GM21390 (cell line): ENCODE results near the gene FUZ.

Experiments used
- ATAC-seq: cut with Tn5 transposase; IDR thresholded peaks from one replicate; pipeline ENCODE4 v1.9.1; 2021; ENCODE audit not compliant: unreplicated experiment

FUZ gene, protein sequence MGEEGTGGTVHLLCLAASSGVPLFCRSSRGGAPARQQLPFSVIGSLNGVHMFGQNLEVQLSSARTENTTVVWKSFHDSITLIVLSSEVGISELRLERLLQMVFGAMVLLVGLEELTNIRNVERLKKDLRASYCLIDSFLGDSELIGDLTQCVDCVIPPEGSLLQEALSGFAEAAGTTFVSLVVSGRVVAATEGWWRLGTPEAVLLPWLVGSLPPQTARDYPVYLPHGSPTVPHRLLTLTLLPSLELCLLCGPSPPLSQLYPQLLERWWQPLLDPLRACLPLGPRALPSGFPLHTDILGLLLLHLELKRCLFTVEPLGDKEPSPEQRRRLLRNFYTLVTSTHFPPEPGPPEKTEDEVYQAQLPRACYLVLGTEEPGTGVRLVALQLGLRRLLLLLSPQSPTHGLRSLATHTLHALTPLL

DNA sequence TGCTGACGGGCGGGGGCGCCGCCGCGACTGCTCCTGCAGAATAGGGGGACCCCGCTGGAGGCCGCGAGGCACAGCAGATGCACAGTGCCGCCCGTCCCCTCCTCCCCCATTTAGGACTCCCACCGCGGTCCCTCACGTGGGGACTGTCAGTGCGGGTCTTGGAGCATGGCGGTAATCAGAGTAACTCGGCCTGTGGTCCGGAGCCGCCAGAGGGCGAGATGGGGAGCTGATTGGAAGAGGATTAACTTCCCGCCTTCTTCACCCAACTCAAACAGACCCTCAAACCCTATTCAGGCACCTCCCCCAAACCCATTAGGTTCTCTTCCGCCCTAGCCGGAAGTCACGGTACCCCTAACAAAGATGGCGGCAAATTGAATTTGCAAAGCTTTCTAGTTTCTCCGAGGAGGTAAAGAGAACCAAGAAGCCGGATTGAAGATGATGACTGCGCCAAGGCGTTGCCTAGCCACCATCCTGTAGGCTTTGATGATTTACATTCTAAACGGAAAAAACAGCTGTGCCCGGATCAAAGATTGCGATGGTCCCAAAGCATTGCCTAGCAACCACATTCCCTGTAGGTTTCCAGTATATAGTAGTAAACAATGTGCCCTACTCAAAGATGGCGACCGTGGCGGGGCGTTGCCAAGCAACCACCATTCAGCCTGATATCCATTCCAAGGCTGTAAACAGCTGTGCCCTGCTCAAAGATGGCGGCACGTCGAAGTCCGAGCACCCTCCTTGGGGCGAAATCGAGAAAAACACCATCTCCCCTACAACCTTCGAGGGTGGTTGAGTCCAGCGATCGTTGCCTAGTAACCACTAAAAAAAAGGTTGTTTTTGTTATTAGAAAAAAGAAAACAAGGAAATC lies at the start of gene FUZ:
Gene FUZ, minus strand, starts transcription at position 296 of the 865 bp plus-strand sequence. Its CDS starts 186 bp downstream, at position 110.
- ATAC-seq = no peak

DNA sequence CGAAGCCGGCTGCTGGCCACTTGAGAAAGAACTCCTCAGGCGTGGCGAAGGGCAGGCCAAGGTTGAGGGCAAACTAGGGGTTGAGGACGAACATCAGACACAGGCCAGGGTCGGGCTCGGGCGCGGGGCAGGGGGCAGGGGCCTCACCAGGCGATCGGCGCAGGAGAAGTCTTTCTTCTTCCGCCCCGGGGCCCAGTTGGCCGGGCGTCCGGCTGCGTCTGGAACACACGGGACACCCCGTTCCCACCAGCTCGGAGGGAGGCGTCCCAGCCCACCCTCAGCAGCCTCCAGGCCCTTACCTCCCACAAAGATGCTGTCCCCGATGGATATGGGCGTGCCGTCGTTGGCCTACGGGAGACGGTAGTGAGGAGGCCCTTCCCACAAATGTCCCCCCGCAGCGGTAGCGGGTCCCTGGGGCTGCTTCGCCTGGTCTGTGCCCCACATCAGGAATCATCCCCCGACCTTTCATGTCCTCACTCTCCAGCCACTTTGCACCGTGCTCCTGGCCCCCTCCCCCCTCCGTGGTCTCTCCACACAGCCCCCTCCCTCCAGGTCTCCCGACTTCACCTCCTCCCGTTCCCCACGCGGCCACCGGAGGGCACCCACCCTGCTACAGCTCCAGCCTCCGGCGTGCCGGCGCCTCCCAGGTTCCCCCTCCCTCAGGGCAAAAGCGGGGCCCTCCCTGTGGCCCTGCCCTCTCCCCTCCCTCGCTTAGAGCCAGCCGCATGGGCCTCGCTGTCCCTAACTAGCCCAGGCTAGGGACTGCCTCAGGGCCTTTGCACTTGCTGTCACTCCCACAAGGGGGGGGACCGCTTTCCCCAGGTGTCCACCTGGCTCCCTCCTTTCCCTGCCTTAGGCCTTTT lies 49.5 kb upstream of the FUZ start:
- ATAC-seq = no peak

DNA sequence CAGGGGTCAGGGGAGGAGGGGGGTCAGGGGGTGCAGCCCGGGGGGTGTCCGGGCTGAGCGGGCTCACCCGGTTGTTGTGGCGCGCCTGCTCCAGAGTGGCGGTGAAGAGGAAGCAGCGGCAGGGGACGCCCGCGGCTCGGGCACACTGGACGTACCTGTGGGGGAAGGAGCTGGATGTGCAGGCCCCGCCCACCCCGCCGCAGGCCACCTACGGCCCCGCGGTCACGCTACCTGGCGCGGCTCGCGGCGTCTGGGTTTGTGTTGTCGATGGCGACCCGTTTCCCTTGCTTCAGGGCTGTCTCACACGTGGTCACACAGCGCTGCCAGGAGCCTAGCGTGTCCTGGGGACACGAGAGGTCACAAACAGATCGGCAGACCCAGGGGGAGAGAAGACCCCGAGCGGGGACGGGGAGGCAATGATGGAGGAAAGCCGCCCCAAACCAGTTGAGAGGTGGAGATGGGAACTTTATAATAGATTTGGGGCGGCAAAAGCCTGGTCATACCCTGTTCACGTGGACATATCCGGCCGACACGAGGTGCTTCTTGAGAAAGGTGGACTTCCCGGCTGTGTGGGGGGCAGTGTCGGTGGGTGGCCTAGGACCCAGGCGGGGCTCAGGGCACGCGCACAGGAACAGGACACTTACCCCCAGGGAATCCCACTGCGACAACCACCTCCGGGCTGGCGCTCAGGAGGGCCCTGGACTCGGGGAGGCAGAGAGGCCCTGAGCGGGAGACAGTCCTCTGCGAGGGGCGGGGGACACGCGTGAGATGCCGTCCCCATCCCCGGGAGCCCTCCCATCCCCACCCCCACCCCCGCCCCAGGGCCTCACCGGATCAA lies 48.7 kb upstream of the FUZ start:
- ATAC-seq = no peak

DNA sequence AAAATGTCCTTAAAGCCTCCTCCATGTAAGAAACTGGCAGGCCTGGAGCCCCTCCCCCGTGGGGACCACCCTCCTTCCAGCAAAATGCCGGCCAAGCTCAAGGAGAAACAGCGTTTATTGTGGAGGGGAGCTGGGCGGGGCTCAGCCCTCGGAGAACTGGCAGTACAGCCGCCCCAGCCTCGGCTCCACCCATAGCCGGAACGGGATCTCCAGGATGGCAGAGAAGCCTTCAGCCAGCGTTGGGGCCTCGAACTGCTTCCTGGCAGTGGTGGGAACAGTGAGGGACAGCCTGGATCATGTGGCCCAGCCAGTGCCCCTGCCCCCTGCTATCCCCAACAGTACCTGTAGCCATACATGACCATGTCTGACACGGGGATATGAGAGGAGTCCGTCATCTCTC lies 48.0 kb upstream of the FUZ start:
- no peak for ATAC-seq

DNA sequence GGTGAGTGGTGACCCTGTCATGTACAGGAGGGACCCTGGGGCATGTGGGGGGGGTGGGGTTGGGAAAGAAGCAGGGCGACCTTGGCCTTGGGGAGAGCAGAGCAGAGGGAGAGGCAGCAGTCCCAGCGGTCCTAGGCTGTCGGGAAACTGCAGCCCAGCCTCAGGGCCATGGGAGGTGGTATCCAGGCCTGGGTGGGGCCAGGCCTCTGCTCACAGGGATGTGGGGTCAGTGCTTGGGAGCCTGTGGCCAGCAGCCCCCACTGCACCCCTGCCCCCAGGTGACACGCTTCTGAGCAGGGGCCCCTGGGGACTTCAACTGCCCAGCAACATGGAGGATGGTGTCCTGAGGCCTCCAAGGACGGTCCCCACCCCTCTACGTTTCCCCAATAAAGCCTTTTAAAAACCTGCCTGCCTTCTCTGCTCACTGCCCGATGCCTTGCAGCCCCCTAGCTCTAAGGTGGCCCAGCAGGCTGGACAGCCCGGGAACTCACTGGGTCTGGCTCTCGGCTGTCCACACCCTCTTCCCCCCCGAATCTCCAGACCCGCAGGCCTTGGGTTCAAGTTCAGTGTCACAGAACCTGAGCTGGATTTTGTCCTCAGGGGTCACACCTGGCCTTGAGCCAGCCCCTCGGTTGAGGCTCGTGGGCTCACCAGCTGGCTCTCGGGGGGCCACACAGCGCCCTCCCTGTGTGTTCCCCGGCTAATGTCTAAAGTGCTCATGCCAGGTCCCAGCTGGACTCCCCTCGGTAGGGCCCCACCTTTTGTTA lies 47.4 kb upstream of the FUZ start:
- no peak for ATAC-seq

DNA sequence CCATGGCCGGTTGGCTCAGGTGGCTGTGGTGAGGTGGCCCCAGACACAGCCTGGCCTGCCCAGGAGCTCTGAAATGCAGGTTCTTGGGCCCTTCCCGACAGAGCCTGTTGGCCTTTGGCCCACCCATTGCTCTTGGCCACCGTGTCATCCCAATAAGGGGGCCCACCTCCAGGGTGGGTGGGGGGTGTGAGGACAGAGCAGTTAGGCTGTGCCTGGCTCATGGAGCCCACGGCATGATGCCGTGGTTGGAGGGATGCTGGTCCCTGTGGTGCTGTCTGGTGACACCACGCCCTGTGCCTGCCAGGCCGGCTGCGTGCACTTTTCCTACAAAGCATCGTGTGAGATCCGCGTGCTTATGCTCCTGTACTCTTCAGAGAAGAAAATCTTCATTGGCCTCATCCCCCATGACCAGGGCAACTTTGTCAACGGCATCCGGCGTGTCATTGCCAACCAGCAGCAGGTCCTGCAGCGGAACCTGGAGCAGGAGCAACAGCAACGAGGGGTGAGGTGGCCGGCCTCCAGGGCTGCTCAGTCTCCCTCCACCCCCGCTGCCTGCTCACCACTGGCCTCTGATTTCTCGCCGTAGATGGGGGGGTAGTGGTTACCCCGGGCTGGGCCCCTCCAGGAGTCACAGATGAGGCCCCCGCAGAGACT lies 46.7 kb upstream of the FUZ start:
- no peak for ATAC-seq

DNA sequence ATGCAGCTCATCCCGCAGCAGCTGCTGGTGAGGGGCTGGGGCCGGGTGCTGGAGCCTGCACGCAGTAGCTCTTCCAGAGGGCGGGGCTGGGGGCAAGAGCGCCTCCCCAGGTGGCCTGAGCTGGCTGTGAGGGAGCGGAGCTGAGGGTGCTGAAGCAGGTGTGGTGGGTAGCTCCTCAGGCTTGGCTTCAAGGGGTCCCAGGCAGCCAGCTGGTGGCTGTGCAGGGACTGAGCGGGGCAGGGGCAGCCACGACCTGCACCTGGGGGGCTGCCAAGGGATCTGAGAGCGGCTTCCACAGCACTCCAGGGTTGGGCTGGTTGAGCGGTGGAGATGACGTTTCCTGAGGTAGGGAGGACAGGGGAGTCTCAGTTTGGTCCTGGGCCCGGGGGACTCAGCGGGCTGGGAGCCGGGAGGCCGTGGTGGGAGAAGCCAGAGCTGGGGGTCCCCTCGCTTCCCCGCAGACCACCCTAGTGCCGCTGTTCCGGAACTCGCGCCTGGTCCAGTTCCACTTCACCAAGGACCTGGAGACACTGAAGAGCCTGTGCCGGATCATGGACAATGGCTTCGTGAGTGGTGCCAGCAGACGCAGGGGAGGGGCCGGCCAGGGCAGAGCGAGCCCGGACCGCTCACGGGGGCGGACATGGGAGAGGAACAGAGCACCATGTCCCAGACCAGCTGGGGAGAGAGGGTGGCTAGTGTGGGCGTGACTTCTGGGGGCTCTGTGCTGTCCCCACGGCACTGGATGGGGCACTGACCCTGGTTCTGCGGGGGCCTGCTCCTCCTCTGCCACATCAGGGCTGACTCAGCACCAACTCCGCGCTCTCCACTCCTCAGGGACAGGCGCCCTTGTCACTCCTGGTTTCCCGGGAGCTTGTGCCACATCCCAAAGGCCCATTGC lies 45.2 kb upstream of the FUZ start:
- no peak for ATAC-seq

DNA sequence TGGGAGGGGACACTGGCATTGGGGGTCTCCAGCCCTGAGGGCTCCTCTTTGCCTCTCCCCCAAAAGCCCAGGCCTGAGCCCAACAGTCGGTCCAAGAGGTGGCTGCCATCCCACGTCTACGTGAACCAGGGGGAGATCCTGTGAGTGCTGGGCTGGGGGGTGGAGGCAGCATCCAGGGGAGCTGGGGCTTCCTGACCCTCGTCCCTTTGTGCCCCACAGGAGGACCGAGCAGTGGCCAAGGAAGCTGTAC lies 44.7 kb upstream of the FUZ start:
- ATAC-seq = no peak

DNA sequence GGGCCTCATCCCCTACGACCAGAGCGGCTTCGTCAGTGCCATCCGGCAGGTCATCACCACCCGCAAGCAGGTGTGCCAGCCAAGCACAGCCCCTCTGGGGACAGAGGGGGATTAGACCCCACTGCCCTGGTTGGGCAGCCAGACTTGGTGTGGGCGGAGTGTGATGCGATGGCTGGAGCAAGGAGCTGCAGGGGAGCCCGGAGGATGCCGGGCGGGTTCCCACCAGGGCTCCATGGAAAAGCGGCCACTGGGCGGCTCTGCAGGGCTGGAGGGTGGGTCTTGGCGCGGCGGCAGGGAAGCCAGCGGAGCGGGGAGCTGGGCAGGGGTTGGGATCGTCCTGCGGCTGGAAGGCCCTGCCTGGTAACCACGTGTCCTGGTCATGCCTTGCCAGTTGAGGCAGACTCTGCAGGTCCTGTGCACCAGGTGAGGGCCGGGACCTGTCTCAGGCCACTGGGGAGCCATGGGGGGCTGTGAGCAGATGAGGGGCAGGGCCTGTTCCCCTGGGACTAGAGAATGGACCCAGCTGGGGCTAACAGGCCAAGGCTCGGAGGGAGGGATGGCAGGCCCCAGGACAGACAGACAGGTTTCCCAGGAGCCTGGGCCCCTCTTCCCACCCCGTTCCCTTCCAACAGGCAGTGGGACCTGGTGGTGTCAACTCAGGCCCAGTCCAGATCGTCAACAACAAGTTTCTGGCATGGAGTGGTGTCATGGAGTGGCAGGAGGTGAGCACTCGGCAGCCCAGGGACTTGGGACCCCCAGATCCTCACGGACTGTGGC lies 44.2 kb upstream of the FUZ start:
- ATAC-seq = no peak

DNA sequence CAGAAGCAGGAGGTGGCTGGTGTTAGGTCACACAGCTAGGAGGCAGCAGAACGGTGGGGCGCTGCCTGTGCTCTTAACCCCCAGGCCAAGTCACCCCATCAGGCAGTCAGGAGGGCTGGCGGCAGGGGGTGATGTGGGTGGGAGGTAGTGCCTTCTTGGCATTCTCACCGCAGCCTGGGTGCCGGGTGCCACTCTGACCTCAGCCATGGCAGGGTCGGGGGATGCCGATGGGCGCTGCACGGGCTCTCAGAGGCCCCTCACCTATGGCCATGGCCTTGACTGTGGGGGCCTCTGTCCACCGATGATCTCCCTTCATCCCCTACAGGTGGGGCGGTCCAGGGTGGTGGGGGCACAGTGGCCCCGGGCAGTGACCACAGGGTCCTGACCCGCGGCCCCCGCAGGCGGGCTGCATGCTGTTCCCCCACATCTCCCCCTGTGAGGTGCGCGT lies 43.5 kb upstream of the FUZ start:
- ATAC-seq = no peak

DNA sequence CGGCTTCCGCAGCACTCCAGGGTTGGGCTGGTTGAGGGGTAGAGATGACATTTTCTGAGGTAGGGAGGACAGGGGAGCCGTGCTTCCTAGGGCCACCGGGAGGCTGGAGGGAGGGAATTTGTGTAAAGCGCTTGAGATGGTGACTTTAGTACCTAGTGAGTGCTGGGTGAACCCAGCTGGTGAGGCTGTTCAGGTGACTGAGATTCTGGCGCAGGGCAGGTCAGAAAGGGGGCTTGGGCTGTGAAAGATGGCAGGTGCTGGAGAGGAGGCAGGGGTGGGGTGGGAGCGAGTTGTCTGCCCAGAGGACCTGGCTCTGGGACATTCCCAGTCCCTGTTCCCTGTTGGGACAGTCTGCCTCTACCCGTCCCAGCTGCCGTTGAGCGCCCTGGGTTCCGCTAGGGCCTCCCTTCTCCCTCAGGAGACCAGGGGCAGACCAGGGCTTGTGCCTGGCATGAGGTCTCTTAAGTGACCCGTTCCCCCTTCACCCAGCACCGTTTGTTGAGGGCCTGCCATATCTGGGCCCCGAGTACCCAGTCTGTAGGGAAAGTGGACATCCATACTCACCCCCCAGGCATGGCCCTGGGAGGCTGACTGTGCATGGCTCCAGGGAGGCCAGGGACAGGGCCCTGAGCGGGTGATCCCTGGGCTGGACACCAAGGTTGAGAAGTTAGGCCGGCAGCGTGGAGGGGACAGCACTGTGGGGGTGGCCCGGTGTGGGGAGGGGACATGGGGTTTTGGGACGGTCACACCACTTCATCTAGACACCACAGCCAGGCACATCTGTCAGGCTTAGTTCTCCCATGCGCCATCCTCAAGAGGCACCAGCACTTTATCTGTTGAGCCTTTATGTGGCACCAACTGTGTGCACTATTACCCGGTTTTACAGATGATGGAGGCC lies 42.8 kb upstream of the FUZ start:
- no peak for ATAC-seq

DNA sequence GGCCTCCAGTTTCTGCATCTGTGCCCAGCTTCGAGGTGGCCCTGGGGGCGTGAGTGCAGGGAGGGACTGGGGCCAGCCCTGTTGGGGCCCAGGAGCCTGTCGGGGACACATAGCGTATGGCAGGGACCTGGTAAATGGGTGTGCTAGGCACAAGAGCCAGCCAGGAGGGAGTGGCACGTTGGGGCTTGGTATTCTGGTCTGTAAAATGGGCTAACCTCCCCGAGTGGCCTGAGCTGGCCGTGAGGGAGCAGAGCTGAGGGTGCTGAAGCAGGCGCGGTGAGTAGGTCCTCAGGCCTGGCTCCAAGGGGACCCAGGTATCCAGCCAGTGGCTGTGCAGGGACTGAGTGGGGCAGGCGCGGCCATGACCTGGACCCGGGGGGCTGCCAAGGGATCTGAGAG lies 42.2 kb upstream of the FUZ start:
- no peak for ATAC-seq

DNA sequence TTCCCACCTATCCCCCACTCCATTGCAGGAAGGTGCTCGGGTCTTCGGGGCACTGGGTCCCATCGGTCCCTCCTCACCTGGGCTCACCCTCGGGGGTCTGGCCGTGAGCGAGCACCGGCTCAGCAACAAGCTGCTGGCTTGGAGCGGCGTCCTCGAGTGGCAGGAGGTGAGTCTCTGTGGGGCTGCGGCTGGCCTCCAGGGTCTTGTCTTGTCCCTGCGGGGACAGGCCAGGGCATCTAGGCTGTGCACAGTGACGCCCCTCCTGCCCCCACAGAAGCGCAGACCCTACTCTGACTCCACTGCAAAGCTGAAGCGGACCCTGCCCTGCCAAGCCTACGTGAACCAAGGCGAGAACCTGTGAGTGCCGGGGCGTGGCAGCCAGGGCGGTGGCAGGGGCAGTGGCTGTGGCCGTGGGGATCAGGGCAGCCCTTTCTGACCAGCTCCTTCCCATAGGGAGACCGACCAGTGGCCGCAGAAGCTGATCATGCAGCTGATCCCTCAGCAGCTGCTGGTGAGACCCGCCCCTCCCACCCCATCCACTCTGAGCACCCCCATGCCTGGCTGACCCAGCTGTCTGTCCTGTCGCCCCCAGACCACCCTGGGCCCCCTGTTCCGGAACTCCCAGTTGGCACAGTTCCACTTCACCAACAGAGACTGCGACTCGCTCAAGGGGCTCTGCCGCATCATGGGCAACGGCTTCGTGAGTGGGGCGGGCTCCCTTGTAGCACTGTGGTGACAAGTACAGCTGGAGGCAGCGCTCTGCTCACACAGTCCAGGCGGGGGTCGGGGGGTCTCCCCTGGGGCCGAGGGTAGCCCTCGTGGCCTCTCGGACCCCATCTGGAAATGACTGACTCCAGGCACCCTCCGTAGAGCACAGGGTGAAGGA lies 41.5 kb upstream of the FUZ start:
- ATAC-seq = no peak

DNA sequence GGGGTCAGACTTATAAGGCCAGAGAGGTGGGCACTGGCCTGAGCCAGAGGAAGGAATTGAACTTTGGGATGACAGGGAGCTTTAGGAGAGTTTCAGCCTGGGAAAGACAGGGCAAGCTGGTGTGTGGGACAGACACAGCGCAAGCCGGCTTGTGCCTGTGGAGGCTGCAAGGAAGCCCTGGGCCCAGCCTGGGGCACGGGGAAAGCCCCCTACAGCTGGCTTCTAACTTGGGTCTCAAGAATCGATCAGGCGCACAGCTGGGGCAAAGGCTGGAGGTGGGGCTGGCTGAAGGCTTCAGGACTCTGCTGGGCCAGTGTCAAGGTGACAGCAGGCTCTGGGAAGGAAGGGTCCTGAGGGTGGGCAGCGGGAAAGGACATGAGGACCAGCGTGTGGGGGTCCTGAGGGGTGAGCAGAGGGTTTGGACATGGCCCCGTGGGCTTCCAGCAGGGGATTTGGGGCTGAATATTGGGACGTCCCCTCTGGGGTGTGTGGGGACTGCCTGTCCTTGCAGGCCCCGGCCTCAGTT lies 40.8 kb upstream of the FUZ start:
- no peak for ATAC-seq

DNA sequence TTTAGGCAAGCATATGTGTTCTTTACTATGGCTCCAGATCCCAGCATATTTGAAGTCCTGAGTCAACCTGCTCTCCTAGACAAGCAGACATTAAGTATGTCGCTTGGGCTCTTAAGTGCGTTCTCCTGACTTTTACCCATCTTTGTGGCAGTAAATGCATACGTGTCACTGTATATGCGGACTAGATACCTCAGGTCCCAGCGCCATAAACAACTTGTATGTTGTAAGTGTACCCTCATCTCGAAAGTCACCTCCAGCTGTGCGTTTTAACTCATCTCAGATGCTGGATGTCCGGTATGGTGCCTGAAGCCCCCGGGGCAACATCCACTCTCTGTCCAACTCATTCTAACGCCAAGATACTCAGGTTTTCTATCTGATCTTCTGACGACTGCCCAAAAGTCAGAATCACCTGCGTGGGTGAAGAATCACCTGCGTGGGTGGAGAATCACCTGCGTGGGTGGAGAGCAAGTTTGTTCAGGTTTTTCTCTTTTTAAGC lies 39.6 kb upstream of the FUZ start:
- ATAC-seq = no peak
